GM18873 (cell line): ENCODE measurements around the gene PRAC1.

Experiments used
- ATAC-seq: cut with Tn5 transposase; IDR thresholded peaks from one replicate; pipeline ENCODE4 v1.9.1; 2021; ENCODE audit warnings: mild to moderate bottlenecking, moderate library complexity, moderate number of reproducible peaks; ENCODE audit not compliant: unreplicated experiment, low FRiP score

PRAC1 gene

DNA sequence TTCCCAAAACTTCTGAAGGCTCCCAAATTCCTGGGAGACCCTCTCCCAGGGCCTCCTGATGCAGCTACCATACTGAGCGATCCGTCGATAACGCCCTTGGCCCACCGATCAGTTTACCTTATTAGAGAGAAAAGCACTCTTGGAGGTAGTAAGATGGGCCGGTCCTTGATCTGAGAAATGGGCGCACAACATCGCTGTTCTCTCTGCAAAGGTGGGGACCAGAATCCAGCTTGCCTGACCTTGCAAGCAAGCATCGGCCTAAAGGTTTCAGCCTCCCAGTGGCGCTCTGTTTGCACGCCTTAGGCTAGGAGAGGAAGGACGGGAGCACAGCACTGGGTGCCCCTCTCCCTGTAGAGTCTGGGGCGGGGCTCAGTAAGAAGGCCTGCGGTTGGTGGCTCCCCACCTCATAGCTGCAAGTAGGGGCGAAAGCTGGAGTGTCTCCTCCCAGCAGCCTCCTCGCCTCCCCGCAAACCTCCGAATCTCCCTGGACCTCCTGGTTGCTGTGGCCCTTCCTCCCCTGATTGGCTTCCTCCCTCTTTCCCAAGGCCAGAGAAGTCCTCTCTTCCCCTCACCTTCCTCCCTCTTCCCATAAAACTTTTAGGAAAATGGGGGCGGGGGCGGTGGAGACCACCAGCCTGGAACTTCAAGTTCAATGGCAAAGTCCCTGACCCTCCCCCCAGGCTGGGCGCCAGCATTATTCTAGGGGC, at the start of gene PRAC1:
TSS of gene PRAC1 (minus strand) at position 318 of the 707 bp plus-strand sequence. CDS start at position 192, 126 bp downstream.
- ATAC-seq = no peak

DNA sequence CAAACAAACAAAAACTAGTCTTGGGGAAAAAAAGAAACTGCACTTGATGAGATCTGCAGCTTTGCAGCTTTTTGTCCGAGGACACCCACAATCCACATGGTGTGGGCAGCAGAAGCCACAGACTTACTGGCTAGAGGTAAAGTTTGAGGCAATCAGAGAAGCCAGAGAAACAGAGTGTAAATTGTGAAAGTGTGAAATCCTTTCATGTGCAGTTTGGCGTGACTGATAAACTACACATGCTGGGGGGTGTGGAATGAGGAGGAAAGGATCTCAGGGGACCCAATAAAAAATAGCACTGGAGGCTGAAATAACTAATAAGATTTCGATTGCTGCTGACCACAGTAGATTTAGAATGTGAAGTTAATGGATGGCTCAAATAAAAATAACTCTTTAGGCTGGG, 48.6 kb upstream of the PRAC1 start:
- no peak for ATAC-seq

DNA sequence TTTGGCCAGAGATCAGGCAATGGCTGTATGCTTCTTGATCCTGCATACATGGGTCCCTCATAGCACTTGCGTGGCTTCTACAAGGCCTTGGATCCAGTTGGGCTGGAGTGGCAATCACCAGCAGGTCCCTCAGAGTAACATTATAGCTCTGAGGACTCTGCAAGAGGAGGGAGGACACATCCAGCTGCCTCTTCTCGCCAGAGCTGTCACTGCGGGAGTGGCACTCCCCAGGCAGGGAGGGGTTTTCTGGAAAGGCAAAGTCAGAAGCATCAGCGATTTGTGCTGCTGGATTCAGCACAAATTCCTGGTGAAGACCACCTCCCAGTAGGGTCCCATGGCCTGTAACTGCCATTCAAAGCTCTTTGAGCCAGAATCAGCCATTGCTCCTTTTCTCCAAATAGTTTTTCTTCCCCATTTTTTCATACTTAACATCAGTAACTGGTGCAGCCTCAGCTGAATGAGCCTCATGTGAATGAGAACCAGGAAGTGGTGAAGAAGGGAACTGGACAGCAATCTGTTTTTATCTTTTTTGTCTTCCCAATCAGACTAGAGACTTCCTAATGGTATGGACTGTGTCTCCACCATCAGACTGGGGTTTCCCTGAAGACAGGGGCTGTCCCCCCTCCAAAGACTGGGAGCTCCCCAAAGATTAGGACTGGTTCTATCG, 46.8 kb upstream of the PRAC1 start:
- no peak for ATAC-seq

DNA sequence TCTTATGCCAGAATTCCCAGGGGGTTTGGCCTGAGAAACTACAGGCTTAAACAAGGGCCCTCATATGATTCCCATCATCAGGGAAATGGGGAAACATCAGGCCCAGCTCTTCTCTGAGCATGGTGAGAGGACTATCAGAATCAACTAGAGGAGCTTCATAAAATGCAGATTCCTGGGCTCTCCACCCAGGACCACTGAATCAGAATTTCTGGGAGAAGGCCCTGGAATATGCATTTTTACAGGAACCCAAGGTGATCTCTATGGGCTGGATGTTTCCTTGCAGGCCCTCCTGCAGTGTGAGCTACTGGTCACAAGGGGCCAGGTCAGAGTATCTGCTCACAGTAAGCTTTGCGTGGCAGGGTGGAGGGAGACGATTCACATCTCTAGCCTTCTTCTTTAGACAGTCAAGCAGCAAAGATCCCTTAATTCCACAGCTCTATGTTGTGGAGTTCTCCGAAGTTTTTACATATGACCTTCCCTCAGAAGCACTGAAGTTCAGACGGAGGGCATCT, 45.0 kb upstream of the PRAC1 start:
- no peak for ATAC-seq

DNA sequence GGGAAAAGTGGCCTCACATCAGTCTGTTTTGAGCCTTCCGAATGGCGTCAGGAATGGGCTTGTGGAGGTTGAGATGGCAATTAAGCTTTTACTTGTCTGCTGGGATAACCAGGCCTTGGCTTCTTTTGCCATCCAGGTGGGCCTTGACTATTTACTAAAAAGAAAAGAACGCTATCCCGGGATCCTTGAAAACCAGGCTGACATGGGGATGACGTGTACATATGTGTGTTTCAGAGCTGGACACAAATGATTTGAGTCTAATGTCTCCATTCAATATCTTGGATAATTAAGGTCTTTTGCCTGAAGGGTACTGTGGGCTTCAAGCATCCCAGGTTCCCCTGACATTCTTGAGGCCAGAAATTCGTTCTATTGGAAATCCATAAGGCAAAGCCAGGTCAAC, 38.8 kb upstream of the PRAC1 start:
- ATAC-seq = no peak

DNA sequence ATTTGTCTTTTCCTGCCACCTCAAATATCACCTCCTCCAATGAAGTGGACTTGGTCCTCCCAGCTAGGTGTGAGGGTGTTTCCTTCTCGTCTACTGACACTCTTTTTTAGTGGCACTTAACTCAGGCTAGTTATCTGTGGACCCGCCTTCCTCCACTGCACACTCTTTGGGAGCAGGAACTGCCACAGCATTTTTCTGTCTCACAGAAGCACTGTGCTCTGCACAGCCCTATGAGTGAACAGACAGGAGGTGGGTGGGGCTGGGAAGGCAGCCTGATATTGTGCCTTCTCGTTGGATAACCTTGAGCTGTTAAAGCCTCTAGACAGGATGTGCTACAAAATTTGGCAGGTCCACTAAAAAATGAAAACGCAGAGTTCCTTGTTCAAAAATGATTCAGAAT, 38.1 kb upstream of the PRAC1 start:
- no peak for ATAC-seq

DNA sequence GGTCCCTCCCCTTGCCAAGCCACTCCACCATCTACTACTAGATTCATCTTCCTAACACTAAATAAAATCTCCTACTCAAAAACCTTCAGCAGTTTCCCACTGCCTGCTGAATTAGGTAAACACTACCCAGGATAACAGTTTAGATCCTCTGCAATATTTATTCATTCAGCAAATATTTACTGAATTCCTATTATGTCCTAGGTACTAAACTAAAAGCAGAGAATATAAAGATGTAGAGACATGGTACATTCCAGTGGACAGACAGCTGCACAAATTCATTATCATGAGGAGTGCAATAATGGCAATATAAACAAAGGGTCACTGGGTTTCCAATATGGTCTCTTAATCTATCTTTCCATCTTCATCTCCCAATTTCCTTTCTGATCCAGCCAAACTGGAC, 37.0 kb upstream of the PRAC1 start:
- ATAC-seq = no peak

DNA sequence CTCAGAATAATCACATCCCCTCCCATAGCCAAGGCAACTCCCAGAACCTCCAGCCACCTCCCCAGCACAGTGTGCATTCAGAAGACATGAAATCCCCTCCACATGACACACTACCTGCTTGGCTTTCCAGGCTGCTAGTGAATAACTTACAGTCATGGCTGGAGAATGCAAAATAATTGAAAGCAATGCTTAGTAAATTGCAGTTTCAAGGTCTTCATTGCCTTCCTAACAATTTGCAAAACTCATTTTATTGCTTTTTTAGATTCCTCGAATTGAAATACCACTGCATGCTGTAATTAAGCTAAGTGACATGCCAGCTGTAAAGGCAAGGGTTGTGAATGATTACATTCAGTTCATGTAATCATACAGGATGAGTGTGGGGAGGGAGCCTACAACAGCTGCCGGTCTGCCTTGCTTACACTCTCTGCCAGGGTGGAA, 35.2 kb upstream of the PRAC1 start:
- ATAC-seq = no peak

DNA sequence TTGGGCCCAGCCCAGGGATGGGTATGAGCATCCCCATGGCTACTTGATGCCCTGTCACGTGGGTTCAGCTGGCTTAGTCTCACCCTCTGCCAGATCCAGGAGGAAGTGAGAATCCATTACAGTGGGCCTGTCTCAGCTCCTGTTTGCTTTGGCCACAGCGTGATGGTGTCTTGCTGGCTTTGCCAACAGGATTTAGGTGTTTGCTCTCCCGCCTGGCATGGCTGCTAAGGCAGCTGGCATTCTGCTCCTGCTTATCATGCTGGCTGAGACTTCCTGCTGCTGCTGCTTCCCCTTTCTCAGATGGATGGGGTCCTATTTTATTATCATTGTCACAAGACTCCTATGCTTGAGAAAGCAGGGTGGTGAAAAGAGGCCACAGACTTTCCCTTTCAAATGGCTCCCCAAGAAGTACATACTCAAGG, 34.5 kb upstream of the PRAC1 start:
- no peak for ATAC-seq

DNA sequence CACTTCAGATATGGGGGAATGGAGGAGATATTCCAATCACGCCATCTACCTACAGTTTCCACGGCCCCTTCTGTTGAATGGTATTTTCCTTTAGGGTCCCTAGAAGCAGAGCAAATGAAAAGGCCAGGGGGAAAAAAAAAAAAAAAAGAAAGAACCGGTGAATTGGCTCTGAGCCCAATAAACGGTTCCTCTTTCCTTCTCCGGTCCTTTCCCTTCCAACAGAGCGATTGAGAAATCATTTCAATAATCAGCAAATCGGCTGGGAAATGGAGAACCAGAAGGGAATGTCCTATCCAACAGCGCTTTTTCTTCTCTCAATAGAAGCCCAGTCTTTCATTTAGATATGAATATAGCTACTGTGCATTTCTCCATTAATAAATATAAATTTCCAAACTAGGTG, 33.0 kb upstream of the PRAC1 start:
- ATAC-seq = no peak

DNA sequence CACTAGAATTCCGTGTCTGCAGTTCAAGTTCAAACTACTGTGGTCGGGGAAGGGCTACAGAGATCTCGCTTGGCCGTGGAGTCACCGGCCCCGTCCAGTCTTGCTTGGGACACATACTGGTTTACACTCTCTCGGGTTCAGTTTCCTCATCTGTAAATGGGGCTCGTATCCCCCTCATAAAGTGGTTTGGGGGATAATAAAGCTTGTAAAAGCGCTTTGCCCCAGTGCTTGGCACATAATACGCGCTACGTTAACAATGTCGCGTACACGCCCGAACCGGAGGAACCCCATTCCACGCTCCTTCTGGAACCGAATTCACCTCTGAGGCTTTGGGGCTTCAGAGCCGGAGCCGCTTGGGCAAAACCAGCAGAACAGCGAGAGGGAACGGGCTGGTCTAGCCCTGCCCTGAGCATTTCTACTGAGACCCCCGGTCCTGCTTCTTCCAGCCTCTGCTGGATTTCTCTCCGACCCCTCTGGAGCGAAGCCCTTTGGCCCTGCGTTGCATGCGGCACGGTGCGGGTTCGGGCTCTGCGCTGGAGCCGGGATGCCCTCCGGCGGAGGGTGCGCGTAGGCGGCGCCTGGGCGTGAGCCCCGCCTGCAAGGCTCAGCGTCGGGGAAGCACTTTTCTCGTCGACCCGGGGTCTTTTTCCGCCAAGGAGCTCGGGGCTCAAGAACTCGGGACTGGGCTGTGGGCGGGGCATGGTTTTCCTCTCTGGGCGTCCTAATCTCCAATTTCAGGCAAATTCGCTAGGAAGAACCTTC, 32.4 kb upstream of the PRAC1 start:
- ATAC-seq = no peak

DNA sequence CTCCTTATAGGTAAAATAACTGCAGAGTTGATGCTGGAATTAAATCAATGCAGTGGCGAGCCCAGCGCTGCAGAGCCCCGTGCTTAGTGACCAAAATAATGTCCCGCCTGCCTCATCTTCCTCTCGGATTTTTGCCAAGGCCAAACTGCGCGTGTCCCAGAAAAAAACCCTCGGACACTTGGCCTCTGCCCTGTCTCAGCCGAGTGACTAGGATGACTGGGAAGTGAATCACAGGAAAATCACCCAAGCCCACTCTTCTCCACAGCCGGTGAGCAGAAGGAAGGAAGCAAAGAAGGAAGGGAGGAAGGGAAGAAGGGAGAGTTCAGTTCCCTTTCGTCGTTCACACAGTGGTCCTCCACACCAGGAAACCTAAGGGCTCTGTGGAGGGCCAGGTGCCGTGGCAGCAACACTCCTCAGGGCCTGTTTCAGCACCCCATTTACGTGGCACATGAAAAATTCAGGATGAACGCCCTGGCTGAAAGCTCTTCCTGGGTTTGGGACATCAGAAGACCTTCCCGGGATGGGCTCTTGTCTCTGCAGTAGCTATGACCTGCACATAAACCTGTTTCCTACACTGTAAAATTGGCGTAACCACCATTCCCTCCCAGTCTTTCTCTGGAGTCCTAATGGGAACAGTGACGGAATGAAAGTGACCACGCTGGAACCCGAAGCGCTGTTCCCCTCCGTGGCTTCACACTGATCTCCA, 31.6 kb upstream of the PRAC1 start:
- ATAC-seq = no peak

DNA sequence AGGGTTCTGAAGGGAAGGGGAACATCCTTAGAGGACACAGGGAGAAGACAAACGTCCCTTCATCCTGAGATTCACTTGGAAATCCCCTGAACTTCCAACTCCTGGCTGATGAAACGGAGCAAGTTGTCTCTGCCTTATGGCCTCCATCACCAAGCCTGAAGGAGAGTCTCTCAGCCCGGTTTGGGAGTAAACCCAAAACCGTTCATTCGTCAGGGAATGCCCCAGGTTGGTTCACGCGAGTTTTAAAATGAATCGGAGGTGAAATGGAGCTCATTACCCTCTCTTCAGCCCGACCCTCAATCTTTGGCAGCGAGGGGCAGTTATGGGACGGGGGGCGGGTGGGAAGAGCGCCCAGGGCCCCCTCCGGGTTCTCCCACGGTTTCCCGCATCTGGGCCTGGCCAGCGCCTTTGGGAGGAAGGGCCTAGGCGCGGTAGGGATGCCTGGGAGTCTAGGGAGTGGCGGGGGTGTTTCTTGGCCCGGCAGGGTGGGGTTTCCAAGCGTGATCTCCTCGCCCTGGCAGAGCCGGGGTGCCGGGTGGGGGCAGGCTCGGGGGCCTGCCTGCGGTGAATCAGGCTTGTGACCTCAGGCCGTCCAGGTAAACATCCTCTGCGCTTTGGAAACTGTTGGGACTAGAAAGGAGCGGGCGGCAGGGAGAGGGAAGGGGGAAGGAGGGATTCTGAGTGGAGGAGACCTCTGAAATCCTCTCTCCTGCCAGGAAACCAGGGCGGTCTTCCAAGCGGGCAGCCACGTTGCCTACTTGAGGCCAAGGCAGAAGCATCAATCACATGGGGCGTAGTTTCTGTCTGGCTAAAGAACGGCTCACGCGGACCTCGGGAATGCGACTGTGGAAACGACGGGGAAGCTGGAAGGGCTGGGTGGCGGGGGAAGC, 30.3 kb upstream of the PRAC1 start:
- ATAC-seq = no peak

DNA sequence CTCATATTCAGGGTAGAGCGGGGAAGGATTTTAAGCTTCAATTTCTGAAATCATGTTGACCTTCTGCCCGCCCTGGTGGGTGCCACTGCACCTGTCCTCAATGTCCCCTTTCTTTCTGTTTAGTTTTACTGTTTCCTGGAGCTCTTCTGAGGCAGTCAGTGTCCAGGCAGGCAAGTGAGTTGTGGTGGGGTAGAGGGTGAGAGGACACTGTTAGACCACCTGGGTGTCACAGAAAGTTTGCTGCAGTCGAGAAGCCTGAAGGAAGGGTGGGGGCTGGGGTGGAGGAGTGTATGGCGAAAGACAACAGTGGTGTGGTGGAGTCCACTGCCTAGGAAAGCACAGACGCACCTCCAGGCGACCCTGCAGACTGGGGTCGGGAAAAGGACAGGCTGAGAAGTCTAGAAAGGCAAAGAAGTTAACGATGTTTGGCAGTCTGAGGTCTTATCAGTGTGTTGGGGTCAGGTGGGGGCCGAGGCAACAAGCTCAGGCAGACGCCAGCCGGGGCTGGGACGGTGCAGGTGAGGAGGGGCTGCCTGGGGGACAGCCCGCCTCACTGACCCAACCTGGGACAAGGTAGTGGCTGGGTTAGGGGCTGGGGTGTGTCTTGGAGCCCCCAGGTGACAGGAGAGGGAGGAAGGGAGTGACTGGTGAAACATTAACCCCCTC, 29.5 kb upstream of the PRAC1 start:
- ATAC-seq = no peak

DNA sequence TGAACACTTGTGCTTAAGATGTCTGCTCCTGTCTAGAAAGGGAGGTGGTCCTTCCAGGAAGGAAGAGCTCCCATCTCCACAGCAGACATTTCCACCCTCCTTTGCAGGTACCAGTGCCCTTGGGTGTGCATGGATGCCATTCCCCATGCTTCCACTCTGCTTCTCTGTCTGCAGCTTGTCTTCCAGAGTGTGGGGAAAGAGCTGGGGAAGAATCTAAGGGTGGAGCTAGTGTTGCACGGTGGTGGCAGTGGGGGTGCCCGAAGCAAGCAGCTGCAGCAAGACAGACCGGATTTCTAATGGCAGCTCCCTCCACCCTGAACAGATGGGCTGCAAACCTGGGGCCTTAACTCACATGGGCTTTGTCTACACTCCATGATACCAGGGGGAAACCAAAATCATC, 28.9 kb upstream of the PRAC1 start:
- ATAC-seq = no peak

DNA sequence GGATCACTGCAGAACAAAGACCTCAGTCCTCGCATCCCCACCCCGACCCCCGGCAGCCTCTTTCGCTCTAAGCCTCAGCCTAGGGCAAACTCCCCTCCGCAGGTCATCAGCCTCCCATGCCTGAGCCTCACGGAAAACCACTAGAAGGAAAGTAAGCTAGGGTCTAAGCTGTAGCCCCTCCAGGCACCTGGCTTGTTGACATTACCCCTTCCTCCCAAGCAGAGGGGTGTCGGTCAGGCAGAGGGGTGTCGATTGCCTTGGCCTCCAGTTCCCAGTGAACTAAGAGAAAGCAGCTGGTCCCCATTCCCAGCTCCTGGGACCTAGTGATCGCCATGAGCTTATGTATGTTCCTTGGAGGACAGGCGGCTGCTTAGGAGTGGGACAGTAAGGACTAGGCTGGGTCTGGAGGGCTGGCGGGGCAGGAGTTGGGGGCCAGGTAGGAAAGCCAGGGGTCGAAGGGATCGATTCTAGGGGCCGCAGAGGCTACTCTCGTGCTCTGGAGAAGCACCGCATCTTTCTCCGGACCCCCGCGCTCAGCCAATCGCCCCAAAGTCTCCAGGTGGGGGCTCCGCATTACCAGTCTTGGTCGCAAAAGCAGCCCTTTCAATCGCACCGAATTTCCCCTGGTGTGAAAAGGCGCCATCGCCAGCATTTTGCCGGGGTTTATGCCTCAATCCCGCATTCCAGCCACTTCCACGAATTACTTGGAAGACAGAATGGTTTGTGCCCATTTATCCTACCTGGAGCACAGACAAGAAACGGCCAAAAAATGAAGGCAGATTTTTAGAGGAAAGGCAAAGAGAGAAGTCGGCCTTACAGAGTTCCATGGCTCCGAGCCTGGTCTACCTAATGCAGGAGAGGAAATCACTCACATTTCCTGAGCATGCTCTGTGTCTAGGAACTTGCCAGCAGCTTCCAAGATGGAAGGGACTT, 27.6 kb upstream of the PRAC1 start:
- ATAC-seq = no peak

DNA sequence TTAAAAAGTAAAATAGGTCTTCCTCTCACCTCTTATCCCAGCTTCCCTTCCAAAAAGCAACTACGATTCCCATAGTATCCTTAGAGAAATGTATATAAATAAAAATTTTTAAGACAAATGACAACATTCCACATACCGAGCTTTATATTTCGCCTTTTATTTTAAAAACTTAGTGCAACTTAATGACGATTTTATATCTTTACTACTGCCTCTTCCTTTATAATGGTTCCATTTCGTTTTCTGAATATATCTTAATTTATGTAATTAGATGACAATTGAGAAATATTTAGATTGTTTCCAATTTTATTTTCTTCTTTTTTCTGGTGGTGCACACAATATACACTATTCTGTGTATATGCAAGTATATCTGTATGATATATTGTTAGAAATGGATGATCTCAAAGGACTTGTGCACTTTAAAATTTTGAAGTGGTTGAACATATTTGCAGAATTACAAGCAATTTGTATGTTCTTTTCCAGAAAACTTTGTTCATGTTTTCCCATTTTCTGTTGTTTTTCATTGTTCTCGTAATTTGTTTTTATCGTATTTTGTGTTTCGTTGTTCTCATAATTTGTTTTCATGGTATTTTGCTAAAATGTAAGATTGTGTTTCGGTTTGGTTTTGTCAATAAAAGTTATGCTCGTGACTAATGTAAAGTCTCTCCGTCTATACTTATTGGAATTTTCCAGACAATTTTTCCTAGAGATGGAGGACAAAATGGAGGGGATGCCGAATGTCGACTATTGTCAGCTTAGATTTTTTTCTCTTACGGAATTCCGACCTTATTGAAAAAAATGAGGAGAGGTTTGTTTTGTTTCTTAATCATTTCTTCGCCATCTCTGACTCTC, 26.6 kb upstream of the PRAC1 start:
- ATAC-seq = no peak
